A549 (cell line): ENCODE results near the gene COPE. TPM values are rescaled to one million over a fixed set of nuclear protein-coding genes. Genes with fewer than 3 reads are reported as not detected.

Experiments
- ATAC-seq, 2 experiments: fragments of 200-7000 bp in 1 of 2; fragments of >200 bp in 1 of 2; cut with Nextera tagmentation in 1 of 2; cut with Tn5 transposase in 1 of 2; 3 replicates each; pipeline versions ENCODE4 v1.8.0 to v1.9.1; 2018 to 2020; ENCODE audit warnings: mild to moderate bottlenecking in 1 of 2, moderate library complexity in 1 of 2
- CTCF ChIA-PET: fragments of 300-600 bp; sonication (Branson Sonifier 250); formaldehyde crosslinking; extraction: SDS; loops from one replicate; lab custom pipeline; 2021; ENCODE audit warnings: antibody characterized with exemption, inconsistent platforms; lab: Yijun Ruan, JAX
- POLR2A ChIA-PET: fragments of 350-600 bp; formaldehyde crosslinking; extraction: SDS; loops from one replicate; lab custom pipeline; 2021; ENCODE audit warnings: antibody characterized with exemption, inconsistent platforms; lab: Yijun Ruan, JAX
- DNase-seq, 2 experiments: peaks; one replicate each; pipeline versions ENCODE4 v3.0.0 to v3.0.0-alpha.2; 2011 to 2016; ENCODE audit warnings: low read depth in 1 of 2, low spot score in 1 of 2
- FAIRE-seq: peaks from 2 replicates; lab custom pipeline; 2011; peaks lifted over from hg19 to GRCh38; lab: Jason Lieb, UNC
- H3K27ac ChIP-seq, 2 experiments: fragments of >200 bp; sonication (Bioruptor Twin); formaldehyde crosslinking; 3 replicates each; pipeline ENCODE4 v1.5.1; 2016 to 2017
- H3K4me1 ChIP-seq: fragments of >200 bp; sonication (Bioruptor Twin); formaldehyde crosslinking; 3 replicates; pipeline ENCODE4 v1.6.1; 2016
- H3K4me2 ChIP-seq: fragments of >200 bp; sonication (Bioruptor Twin); formaldehyde crosslinking; 3 replicates; pipeline ENCODE4 v1.6.1; 2016
- H3K4me3 ChIP-seq: fragments of >200 bp; sonication (Bioruptor Twin); formaldehyde crosslinking; 3 replicates; pipeline ENCODE4 v1.5.1; 2016
- H3K9me3 ChIP-seq: fragments of >200 bp; sonication (Bioruptor Twin); formaldehyde crosslinking; 3 replicates; pipeline ENCODE4 v1.6.1; 2016
- ATOH8 ChIP-seq: fragments of 250-450 bp; sonication (Bioruptor Pico); IDR thresholded peaks from 2 replicates; pipeline ENCODE4 v1.5.0; 2020; ENCODE audit warnings: low read depth, mild to moderate bottlenecking, moderate library complexity
- BHLHE40 ChIP-seq: IDR thresholded peaks from 2 replicates; pipeline ENCODE4 v1.6.1; 2012; ENCODE audit warnings: low read depth, low read length, inconsistent platforms
- CBX2 ChIP-seq: fragments of 200-600 bp; sonication (generic); IDR thresholded peaks from 2 replicates; pipeline ENCODE4 v1.6.1; 2016; ENCODE audit warnings: low read depth, mild to moderate bottlenecking, borderline replicate concordance
- CEBPB ChIP-seq, 2 experiments: fragments of >200 bp in 1 of 2; sonication (Bioruptor Twin) in 1 of 2; formaldehyde crosslinking in 1 of 2; IDR thresholded peaks; 2 replicates each; pipeline ENCODE4 v1.6.1; 2012 to 2016
- CTCF ChIP-seq: fragments of >200 bp; sonication (Bioruptor Twin); formaldehyde crosslinking; IDR thresholded peaks from 3 replicates; pipeline ENCODE4 v1.5.1; 2016
- E2F6 ChIP-seq: IDR thresholded peaks from 2 replicates; pipeline ENCODE4 v1.6.1; 2012; ENCODE audit warnings: low read depth, borderline replicate concordance
- EHF ChIP-seq: fragments of 250-450 bp; sonication (Bioruptor Pico); IDR thresholded peaks from 2 replicates; pipeline ENCODE4 v1.5.0; 2020; ENCODE audit warnings: mild to moderate bottlenecking
- EHMT2 ChIP-seq: fragments of 200-600 bp; sonication (generic); IDR thresholded peaks from 2 replicates; pipeline ENCODE4 v1.6.1; 2016; ENCODE audit warnings: antibody characterized with exemption, low read depth, mild to moderate bottlenecking, moderate library complexity
- EP300 ChIP-seq, 2 experiments: fragments of >200 bp; sonication (Bioruptor Twin); formaldehyde crosslinking; IDR thresholded peaks; 2 replicates in 1 of 2; 3 replicates in 1 of 2; pipeline ENCODE4 v1.6.1; 2016 to 2017
- ESRRA ChIP-seq: fragments of 150-350 bp; IDR thresholded peaks from 2 replicates; pipeline ENCODE4 v1.6.1; 2014; ENCODE audit warnings: mild to moderate bottlenecking, low read length, borderline replicate concordance
- FOSB ChIP-seq: fragments of 250-450 bp; sonication (Bioruptor Pico); IDR thresholded peaks from 2 replicates; pipeline ENCODE4 v1.5.0; 2020; ENCODE audit warnings: mild to moderate bottlenecking, moderate library complexity
- FOSL2 ChIP-seq, 2 experiments: fragments of 450-650 bp in 1 of 2; fragments of >200 bp in 1 of 2; sonication (Bioruptor Twin) in 1 of 2; formaldehyde crosslinking; IDR thresholded peaks; 2 replicates each; pipeline versions ENCODE4 v1.5.0 to v1.6.1; 2016 to 2020; ENCODE audit warnings: mild to moderate bottlenecking in 1 of 2, moderate library complexity in 1 of 2
- GATA3 ChIP-seq: IDR thresholded peaks from 2 replicates; pipeline ENCODE4 v1.6.1; 2012; ENCODE audit warnings: borderline replicate concordance
- HES2 ChIP-seq: fragments of >200 bp; sonication (Bioruptor Twin); formaldehyde crosslinking; IDR thresholded peaks from 2 replicates; pipeline ENCODE4 v1.6.1; 2016
- HOXA7 ChIP-seq: fragments of 250-450 bp; sonication (Bioruptor Pico); IDR thresholded peaks from 2 replicates; pipeline ENCODE4 v1.5.0; 2020; ENCODE audit warnings: mild to moderate bottlenecking, moderate library complexity
- HOXB13 ChIP-seq: fragments of 250-450 bp; sonication (Bioruptor Pico); IDR thresholded peaks from 2 replicates; pipeline ENCODE4 v1.5.0; 2020; ENCODE audit warnings: low read depth, mild to moderate bottlenecking, moderate library complexity
- HOXB5 ChIP-seq: fragments of 250-450 bp; sonication (Bioruptor Pico); IDR thresholded peaks from 2 replicates; pipeline ENCODE4 v1.5.0; 2020; ENCODE audit warnings: mild to moderate bottlenecking, moderate library complexity
- JUN ChIP-seq, 2 experiments: fragments of >200 bp; sonication (Bioruptor Twin); formaldehyde crosslinking; IDR thresholded peaks; 2 replicates in 1 of 2; 3 replicates in 1 of 2; pipeline ENCODE4 v1.6.1; 2016 to 2017
- KDM1A ChIP-seq: fragments of 200-600 bp; sonication (generic); IDR thresholded peaks from 2 replicates; pipeline ENCODE4 v1.6.1; 2016; ENCODE audit warnings: low read depth, mild to moderate bottlenecking
- KDM5A ChIP-seq: fragments of 200-600 bp; sonication (generic); IDR thresholded peaks from 2 replicates; pipeline ENCODE4 v1.6.1; 2016; ENCODE audit warnings: antibody characterized with exemption, mild to moderate bottlenecking
- MYC ChIP-seq: IDR thresholded peaks from 2 replicates; pipeline ENCODE4 v1.6.1; 2012; ENCODE audit warnings: mild to moderate bottlenecking, inconsistent platforms, low read length, improper control_type of control experiment, borderline replicate concordance
- NR3C1 ChIP-seq: fragments of >200 bp; sonication (Bioruptor Twin); formaldehyde crosslinking; IDR thresholded peaks from 3 replicates; pipeline ENCODE4 v1.6.1; 2017
- PBX3 ChIP-seq: IDR thresholded peaks from 2 replicates; pipeline ENCODE4 v1.6.1; 2012
- PHF8 ChIP-seq: fragments of 200-600 bp; sonication (generic); IDR thresholded peaks from 2 replicates; pipeline ENCODE4 v1.6.1; 2016; ENCODE audit warnings: low read depth, mild to moderate bottlenecking, antibody characterized with exemption, moderate library complexity, borderline replicate concordance
- POLR2AphosphoS2 ChIP-seq: conservative IDR thresholded peaks from 2 replicates; pipeline ENCODE4 v1.6.1; 2012; ENCODE audit warnings: low read length, improper control_type of control experiment, inconsistent platforms
- RAD21 ChIP-seq, 2 experiments: fragments of >200 bp in 1 of 2; sonication (Bioruptor Twin) in 1 of 2; formaldehyde crosslinking in 1 of 2; IDR thresholded peaks in 1 of 2; conservative IDR thresholded peaks in 1 of 2; 2 replicates in 1 of 2; 3 replicates in 1 of 2; pipeline ENCODE4 v1.6.1; 2012 to 2018; ENCODE audit warnings: inconsistent platforms in 1 of 2
- RFX5 ChIP-seq: fragments of 450-650 bp; IDR thresholded peaks from 2 replicates; pipeline ENCODE4 v1.7.1; 2014; ENCODE audit warnings: antibody characterized with exemption, mild to moderate bottlenecking, moderate library complexity
- RNF2 ChIP-seq: fragments of 200-600 bp; sonication (generic); IDR thresholded peaks from 2 replicates; pipeline ENCODE4 v1.6.1; 2016; ENCODE audit warnings: low read depth, mild to moderate bottlenecking, antibody characterized with exemption, moderate library complexity, borderline replicate concordance
- SMC3 ChIP-seq: fragments of >200 bp; sonication (Bioruptor Twin); formaldehyde crosslinking; IDR thresholded peaks from 3 replicates; pipeline ENCODE4 v1.6.1; 2018; ENCODE audit warnings: inconsistent platforms
- TP53 ChIP-seq: fragments of 250-450 bp; sonication (Bioruptor Pico); IDR thresholded peaks from 2 replicates; pipeline ENCODE4 v1.5.0; 2021; ENCODE audit warnings: mild to moderate bottlenecking, moderate library complexity
- ZC3H11A ChIP-seq: fragments of 450-650 bp; IDR thresholded peaks from 2 replicates; pipeline ENCODE4 v1.6.1; 2014; ENCODE audit warnings: antibody characterized with exemption, mild to moderate bottlenecking
- ZNF302 ChIP-seq: fragments of 250-450 bp; sonication (Bioruptor Pico); IDR thresholded peaks from 2 replicates; pipeline ENCODE4 v1.9.0; 2021; ENCODE audit warnings: inconsistent platforms, mild to moderate bottlenecking, moderate library complexity
- WGBS: methylation state at CpG from one replicate; pipeline ENCODE4 v1.1.6; 2017; ENCODE audit errors: missing lambda C conversion rate; 5-methylcytosine and 5-hydroxymethylcytosine counted together
- polyA plus RNA-seq, 4 experiments: library from polyadenylated mRNA; depleted of rRNA in 3 of 4; stranded (reverse); fragments of >200 nt; fragmentation: RNase III in 1 of 4; extraction: RNeasy Plus Mini Kit Qiagen cat#74134 plus additional on column Dnase treatment in 1 of 4; gene quantifications; 2 replicates in 3 of 4; 3 replicates in 1 of 4; pipeline ENCODE4 v1.2.3, GENCODE V29; 2011 to 2017

The COPE gene
- polyA plus RNA-seq, 2 of the 4 experiments (the other 2 are of a cell fraction) = 94.0 to 114 TPM

GRCh38 chr19:18960370-18960769 lies 41.2 kb upstream of the COPE start:
- CTCF ChIA-PET = interaction anchor here (1.4 to 1.7 kb wide), 2 partner anchors 13 to 24 kb away, joined by 5 read pairs; no protein-coding TSS in a partner anchor
- TF ChIP-seq ESRRA = no peak
- no peak for TF ChIP-seq ZC3H11A
- no peak for TF ChIP-seq TP53 (CRISPR knock-in tag)
- TF ChIP-seq FOSB = no peak
- no peak for TF ChIP-seq PBX3
- TF ChIP-seq CBX2 = no peak
- no peak for TF ChIP-seq GATA3
- TF ChIP-seq RAD21 (conservative IDR thresholded peaks at IDR 0.05 in 1 of 2, IDR thresholded peaks at IDR 0.05 in 1 of 2) = no peak
- no peak for TF ChIP-seq RFX5
- no peak for TF ChIP-seq CTCF
- TF ChIP-seq EP300 (IDR thresholded peaks at IDR 0.05) = no peak
- TF ChIP-seq EHMT2 = no peak
- no peak for TF ChIP-seq KDM5A
- no peak for TF ChIP-seq MYC
- TF ChIP-seq KDM1A = no peak
- TF ChIP-seq CEBPB (IDR thresholded peaks at IDR 0.05) = no peak
- no peak for TF ChIP-seq HOXB5 (CRISPR knock-in tag)
- no peak for TF ChIP-seq SMC3
- no peak for TF ChIP-seq NR3C1
- TF ChIP-seq, all 56 proteins: peak for 0
- H3K27ac ChIP-seq = no peak overlapping the region

GRCh38 chr19:18955042-18955441 lies 35.9 kb upstream of the COPE start:
- Histone ChIP-seq H3K4me3 (no peak overlapping the region), H3K4me2 (no peak overlapping the region), H3K27ac (no peak overlapping the region), H3K4me1 (0 out of 3 replicates have a peak, but pooled peaks cover 2% of the 10 kb centered on the region), H3K9me3 (no peaks in the 10 kb centered on the region)
- DNase-seq (no peak), ATAC-seq (no peak), FAIRE-seq (no peak)
- ChIA-PET CTCF (interaction anchor here (1.6 kb wide), 1 partner anchor 15 kb away, joined by 3 read pairs; no protein-coding TSS in a partner anchor), POLR2A (no interaction called here)
- no peak for TF ChIP-seq PHF8
- no peak for TF ChIP-seq CBX2
- no peak for TF ChIP-seq HOXB13 (CRISPR knock-in tag)
- TF ChIP-seq RFX5 = no peak
- TF ChIP-seq E2F6 = no peak
- TF ChIP-seq TP53 (CRISPR knock-in tag) = no peak
- 83% methylated on average over 2 of the region's 2 CpGs for WGBS

More at GRCh38 chr19:18960370-18960769, 41.2 kb upstream of the COPE start:
- no peak for DNase-seq
- Histone ChIP-seq H3K4me1 (no peaks in the 10 kb centered on the region), H3K9me3 (no peaks in the 10 kb centered on the region), H3K4me2 (no peak overlapping the region), H3K4me3 (no peak overlapping the region)
- no peak; a peak in 1 of 6 replicates for ATAC-seq
- no peak for FAIRE-seq
- POLR2A ChIA-PET = no interaction called here
- WGBS = 78% methylated on average over 4 of the region's 4 CpGs

- FAIRE-seq = no peak
- Histone ChIP-seq H3K9me3 (no peaks in the 10 kb centered on the region), H3K4me1 (0 out of 3 replicates have a peak, but pooled peaks cover 2% of the 10 kb centered on the region), H3K27ac (no peak overlapping the region), H3K4me3 (no peak overlapping the region), H3K4me2 (no peak overlapping the region)
- no peak for DNase-seq
- 52% methylated on average over 3 of the region's 3 CpGs for WGBS
- CTCF ChIA-PET = no interaction called here
- no peak for ATAC-seq
- POLR2A ChIA-PET = no interaction called here
- TF ChIP-seq RNF2 = no peak
- TF ChIP-seq HES2 = no peak
- no peak for TF ChIP-seq EHF (CRISPR knock-in tag)
- TF ChIP-seq GATA3 = no peak
- TF ChIP-seq ZNF302 (CRISPR knock-in tag) = no peak
- TF ChIP-seq ATOH8 (CRISPR knock-in tag) = no peak
- no peak for TF ChIP-seq PHF8
- TF ChIP-seq JUN (IDR thresholded peaks at IDR 0.05) = no peak
- TF ChIP-seq FOSL2 (IDR thresholded peaks at IDR 0.05) = no peak
- no peak for TF ChIP-seq FOSL2 (CRISPR knock-in tag; IDR thresholded peaks at IDR 0.05)
- TF ChIP-seq POLR2AphosphoS2 = no peak
- TF ChIP-seq HOXB13 (CRISPR knock-in tag) = no peak
- TF ChIP-seq HOXA7 (CRISPR knock-in tag) = no peak
- no peak for TF ChIP-seq BHLHE40
Measured at GRCh38 chr19:18954094-18954493, 34.9 kb upstream of the COPE start.
